Measurements from ENCODE around the gene CREBBP.
A peak's percentile ranks its signal among the peaks of the same experiment; 100 is the strongest.

CREBBP gene

DNA sequence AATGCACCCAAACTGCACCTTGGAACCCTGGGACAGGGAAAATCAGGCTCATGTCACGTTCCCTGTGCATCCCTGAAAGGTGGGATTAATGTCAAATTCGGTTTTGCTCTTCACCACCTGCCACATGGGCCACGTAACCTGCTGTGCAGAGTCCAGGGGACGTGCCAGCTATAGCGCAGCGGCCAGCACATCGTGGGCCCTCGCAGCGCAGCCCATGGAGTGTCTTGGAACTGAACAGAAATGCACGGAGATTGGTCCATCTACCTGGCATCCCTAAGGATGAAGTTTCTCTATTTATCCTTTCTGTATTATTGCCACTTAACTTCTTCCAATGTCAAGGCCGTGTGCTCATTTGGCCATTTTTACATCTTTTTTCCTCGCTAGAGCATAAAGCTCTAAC, 95.1 kb downstream of the CREBBP start:
- DNase-seq, result no peak

DNA sequence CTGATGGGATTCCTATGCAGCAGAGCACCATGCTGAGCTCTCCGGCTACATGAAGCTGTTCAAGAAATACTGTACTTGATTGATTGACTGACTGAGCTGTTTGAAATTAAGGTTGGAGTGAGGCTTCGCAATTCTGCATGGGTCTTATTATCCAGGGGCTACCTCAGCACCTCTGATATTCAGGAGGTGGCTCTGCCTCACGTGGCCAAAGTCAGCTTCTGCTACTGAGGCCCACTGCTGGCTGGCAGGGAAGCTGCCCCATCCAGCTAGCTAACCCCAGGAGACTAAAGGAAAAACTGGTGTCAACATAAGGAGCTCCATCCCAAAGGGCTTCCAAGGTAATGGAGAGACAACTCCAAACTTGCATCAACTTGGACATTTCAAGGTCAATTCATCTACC, 97.0 kb downstream of the CREBBP start:
- Mint-ChIP-seq H3K4me3 (no peak overlapping the region), H3K36me3 (ENCODE audit: insufficient read depth) (peaks cover 64% of the 10 kb centered on the region), H3K27ac (peak overlapping the region in 1 of 2 donors; percentile 2), H3K27me3 (no peaks in the 10 kb centered on the region), H3K9me3 (no peaks in the 10 kb centered on the region), H3K4me1 (ENCODE audit: low read depth in 2 of 2) (peaks cover 21 to 30% of the 10 kb centered on the region in 2 donors)
- DNase-seq (no peak), ATAC-seq (replicated peaks) (no peak)

More for the DNA sequence above, 95.1 kb downstream of the CREBBP start:
- Mint-ChIP-seq H3K36me3 (ENCODE audit: insufficient read depth) (peaks cover 54% of the 10 kb centered on the region), H3K4me1 (ENCODE audit: low read depth in 2 of 2) (peaks cover 33 to 45% of the 10 kb centered on the region in 2 donors), H3K9me3 (no peaks in the 10 kb centered on the region), H3K27me3 (no peaks in the 10 kb centered on the region), H3K4me3 (no peak overlapping the region), H3K27ac (peak overlapping the region in 1 of 2 donors; percentile 28)
- ATAC-seq (replicated peaks), result no peak

DNA sequence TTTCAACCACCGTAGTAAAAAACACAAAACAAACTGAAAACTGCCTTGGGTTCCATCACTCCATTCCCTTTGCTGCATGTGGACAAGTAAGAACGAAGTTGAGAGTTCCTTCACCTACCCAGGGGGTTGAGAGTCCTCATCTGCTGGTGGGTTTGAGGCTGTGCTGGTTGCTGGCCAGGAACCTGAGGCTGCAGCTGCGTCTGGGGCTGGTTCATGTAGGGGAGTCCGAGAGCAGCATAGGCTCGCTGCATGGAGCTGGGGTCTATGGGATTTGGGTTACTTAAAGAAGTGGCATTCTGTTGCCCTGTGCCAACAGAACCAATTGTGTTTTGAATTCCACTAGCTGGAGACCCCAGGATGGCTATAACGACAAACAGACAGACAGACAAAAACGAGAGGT, 97.9 kb downstream of the CREBBP start:
- Mint-ChIP-seq H3K4me1 (ENCODE audit: low read depth in 2 of 2) (peaks cover 17 to 30% of the 10 kb centered on the region in 2 donors), H3K9me3 (no peaks in the 10 kb centered on the region), H3K27me3 (no peaks in the 10 kb centered on the region), H3K4me3 (no peak overlapping the region), H3K27ac (peak overlapping the region in 1 of 2 donors; percentile 11), H3K36me3 (ENCODE audit: insufficient read depth) (peaks cover 68% of the 10 kb centered on the region)
- DNase-seq (no peak), ATAC-seq (replicated peaks) (no peak)

DNA sequence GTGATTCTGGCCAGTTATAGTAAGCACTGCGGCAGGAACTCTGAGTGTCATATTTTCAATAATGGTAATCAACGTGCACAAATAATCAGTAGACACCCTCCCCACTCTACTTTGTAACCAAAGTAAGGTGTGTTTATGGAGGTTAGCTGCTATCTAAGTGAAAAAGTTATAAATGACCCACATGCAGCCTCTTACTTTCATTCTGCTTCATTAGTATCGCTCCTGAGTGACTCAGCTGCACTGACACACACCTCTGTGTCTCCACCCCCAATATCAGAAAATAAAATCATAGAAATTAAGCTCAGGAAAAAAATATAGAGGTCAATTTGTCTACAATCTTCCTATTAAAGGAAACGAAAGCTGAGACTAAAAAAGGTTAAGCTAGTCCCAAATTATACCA, 99.1 kb downstream of the CREBBP start:
- peak overlapping the region in 1 of 2 donors; percentile 49 for H3K27ac Mint-ChIP-seq
- DNase-seq, result no peak

DNA sequence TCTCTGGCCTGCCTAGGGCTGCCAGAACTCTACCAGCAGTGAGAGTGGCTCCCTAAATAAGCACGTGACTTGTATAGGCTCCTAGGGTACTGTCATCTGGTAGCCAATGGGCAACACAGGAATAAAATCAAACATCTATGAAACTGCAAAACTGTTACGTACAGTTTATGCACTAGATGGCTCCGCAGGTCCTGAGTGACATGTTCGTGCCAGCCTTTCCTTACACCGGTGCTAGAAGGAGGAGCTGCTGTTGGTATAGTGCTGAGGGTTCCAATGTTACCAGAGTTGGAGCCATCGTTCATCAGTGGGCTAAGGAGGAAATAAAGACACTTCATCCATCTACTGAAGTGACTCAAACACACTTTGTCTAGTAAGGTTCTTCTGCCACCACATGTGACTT, 99.9 kb downstream of the CREBBP start:
- Mint-ChIP-seq H3K27me3 (no peaks in the 10 kb centered on the region), H3K36me3 (ENCODE audit: insufficient read depth) (peaks cover 73% of the 10 kb centered on the region), H3K9me3 (no peaks in the 10 kb centered on the region), H3K4me3 (no peak overlapping the region), H3K4me1 (ENCODE audit: low read depth in 2 of 2) (peaks cover 14 to 30% of the 10 kb centered on the region in 2 donors), H3K27ac (no peak overlapping the region)
- DNase-seq, result no peak
- peak; percentile 24 for ATAC-seq (replicated peaks)

More for the DNA sequence above, 99.1 kb downstream of the CREBBP start:
- peaks cover 71% of the 10 kb centered on the region for H3K36me3 Mint-ChIP-seq (ENCODE audit: insufficient read depth)
- H3K9me3 Mint-ChIP-seq, result no peaks in the 10 kb centered on the region
- H3K4me3 Mint-ChIP-seq, result no peak overlapping the region
- no peaks in the 10 kb centered on the region for H3K27me3 Mint-ChIP-seq
- no peak for ATAC-seq (replicated peaks)
- H3K4me1 Mint-ChIP-seq (ENCODE audit: low read depth in 2 of 2), result peaks cover 17 to 30% of the 10 kb centered on the region in 2 donors

DNA sequence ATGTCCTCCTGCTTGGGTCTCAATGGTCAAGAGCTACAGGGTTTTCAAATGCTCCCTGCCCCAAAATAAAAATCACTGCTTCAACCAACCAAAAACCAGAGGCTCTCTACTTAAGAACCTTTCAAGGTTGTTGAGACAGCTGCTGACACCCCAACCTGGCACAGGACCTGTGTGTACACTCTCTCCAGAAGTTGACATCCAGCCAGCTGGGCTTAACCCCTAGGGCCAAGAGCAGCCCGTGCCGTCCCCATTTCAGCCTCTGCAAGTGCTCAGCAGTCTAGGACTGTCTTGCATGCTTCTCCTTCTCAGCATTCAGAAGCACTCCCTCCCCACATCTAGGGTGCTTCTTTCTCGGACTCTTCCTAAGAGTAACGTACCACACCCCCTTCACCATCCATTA, 104.2 kb downstream of the CREBBP start:
- no peak for ATAC-seq (replicated peaks)
- H3K9me3 Mint-ChIP-seq, result no peaks in the 10 kb centered on the region
- H3K27ac Mint-ChIP-seq, result peak overlapping the region in 1 of 2 donors; percentile 16
- no peaks in the 10 kb centered on the region for H3K27me3 Mint-ChIP-seq
- no peak for DNase-seq
- no peak overlapping the region for H3K4me3 Mint-ChIP-seq
- H3K4me1 Mint-ChIP-seq (ENCODE audit: low read depth in 2 of 2), result peaks cover under 1 to 3% of the 10 kb centered on the region in 2 donors
- peaks cover 92% of the 10 kb centered on the region for H3K36me3 Mint-ChIP-seq (ENCODE audit: insufficient read depth)

DNA sequence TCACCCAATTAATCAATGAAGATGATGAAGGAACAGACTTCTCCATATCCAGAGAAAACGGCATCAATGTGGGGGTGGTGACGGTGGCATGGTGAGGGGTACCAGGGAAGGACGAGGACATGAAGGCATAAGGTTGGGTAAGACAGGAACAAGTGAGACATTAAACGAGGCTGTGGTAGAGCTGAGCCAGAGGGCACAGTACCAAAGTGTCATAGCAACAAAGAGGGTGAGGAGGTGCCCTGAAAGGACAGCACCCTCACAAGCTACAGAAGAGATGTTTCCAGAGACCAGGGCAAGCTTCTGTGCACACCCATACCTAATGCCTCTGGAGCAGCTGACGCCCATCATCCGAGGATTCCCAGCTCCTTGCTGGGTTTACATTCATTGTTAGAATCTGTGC, 105.7 kb downstream of the CREBBP start:
- Mint-ChIP-seq H3K4me1 (ENCODE audit: low read depth in 2 of 2) (peaks cover 4% of the 10 kb centered on the region in 2 donors), H3K27me3 (no peaks in the 10 kb centered on the region), H3K27ac (no peak overlapping the region), H3K36me3 (ENCODE audit: insufficient read depth) (peaks cover 92% of the 10 kb centered on the region), H3K9me3 (no peaks in the 10 kb centered on the region), H3K4me3 (no peak overlapping the region)
- ATAC-seq (replicated peaks), result no peak
- no peak for DNase-seq

DNA sequence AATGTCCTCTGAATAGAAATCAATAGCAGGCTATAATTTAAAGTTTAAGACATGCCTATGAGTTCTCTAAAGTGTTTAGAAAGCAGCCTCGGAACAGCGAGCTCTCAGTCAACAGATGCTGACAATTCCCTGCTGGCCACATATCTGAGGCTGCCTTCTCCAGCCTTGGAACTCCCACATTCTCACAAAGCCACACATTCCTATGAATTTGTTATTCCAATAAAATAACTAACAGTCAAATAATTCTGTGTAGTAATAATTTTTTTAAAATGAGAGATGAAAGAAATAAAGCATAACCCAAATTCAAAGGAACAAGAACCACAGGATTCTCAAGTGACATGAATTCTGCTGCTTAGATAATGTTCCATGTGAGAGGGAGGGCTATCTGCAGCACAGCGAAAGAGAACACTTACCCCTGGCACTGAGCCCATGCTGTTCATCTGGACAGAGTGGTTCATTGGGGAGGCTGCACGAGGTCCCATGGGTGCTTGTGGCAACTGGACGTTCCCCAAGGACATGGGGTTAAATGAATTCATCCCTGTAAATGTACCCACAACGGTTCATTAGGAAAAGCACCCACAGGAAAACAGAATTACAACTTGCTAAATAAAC, 106.3 kb downstream of the CREBBP start:
- no peak overlapping the region for H3K4me3 Mint-ChIP-seq
- ATAC-seq (replicated peaks) (no peak), DNase-seq (no peak)
- no peaks in the 10 kb centered on the region for H3K9me3 Mint-ChIP-seq
- H3K27me3 Mint-ChIP-seq, result no peaks in the 10 kb centered on the region
- H3K36me3 Mint-ChIP-seq (ENCODE audit: insufficient read depth), result peaks cover 92% of the 10 kb centered on the region
- no peak overlapping the region for H3K27ac Mint-ChIP-seq
- H3K4me1 Mint-ChIP-seq (ENCODE audit: low read depth in 2 of 2), result peaks cover 4% of the 10 kb centered on the region in 2 donors

DNA sequence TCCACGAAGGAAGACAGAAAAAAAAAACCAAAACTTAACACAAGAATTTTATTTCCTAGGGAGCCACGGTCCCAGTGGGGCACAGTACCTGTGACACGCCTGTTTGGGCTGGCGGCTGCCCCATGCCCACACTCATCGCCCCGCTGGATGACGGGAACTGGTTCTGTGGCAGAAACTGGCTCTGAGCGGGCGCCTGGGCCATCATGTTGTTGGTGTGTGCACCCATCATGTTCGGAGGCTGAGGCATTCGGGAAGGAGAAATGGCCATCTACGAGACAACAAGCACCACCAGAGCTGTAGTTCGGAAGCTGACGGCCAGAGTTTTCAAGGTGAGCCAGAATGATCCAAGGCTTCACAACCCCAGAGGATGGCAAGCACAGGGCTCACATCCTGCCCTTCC, 106.8 kb downstream of the CREBBP start:
- H3K36me3 Mint-ChIP-seq (ENCODE audit: insufficient read depth), result peaks cover 93% of the 10 kb centered on the region
- DNase-seq, result no peak
- H3K27ac Mint-ChIP-seq, result no peak overlapping the region
- H3K4me3 Mint-ChIP-seq, result no peak overlapping the region
- no peaks in the 10 kb centered on the region for H3K27me3 Mint-ChIP-seq
- peaks cover 4% of the 10 kb centered on the region in 2 donors for H3K4me1 Mint-ChIP-seq (ENCODE audit: low read depth in 2 of 2)
- no peak for ATAC-seq (replicated peaks)
- no peaks in the 10 kb centered on the region for H3K9me3 Mint-ChIP-seq

DNA sequence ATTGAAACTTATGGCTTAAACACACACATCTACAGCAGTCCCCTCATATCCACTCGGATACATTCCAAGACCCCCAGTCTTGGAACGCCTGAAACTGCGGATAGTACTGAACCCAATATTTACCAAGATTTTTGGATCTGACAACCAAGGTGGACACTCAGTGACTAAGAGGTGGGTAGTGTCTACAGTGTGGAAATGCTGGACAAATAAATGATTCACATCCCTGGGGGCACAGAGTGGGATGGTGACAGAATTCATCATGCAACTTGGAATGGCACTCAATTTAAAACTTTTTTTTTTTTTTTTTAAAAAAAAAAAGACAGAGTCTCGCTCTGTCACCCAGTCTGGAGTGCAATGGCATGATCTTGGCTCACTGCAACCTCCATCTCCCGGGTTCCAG, 109.0 kb downstream of the CREBBP start:
- no peaks in the 10 kb centered on the region for H3K27me3 Mint-ChIP-seq
- no peak overlapping the region for H3K4me3 Mint-ChIP-seq
- peaks cover 8 to 16% of the 10 kb centered on the region in 2 donors for H3K4me1 Mint-ChIP-seq (ENCODE audit: low read depth in 2 of 2)
- H3K27ac Mint-ChIP-seq, result no peak overlapping the region
- DNase-seq, result no peak
- no peak for ATAC-seq (replicated peaks)
- H3K9me3 Mint-ChIP-seq, result no peaks in the 10 kb centered on the region
- peaks cover 93% of the 10 kb centered on the region for H3K36me3 Mint-ChIP-seq (ENCODE audit: insufficient read depth)

DNA sequence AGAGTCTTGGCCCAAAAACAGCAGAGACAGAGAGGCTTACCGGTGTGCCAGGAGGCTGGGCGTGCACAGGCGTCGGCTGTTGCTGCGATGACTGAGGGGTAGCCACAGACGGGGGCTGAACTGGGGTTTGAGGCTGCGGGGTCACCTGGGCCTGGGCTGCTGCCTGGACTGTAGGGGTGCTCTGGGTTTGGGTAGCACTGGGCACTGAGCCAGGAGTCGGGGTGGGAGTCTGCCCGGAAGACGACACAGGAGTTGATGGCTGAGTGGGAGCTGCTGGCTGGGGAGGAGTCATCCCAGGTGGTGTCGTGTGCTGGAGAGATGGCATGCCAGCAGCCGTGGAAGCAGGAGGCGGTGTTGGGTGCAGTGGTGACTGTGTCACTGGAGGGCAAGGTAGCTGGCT, 110.0 kb downstream of the CREBBP start:
- H3K4me3 Mint-ChIP-seq, result no peak overlapping the region
- peaks cover 8 to 17% of the 10 kb centered on the region in 2 donors for H3K4me1 Mint-ChIP-seq (ENCODE audit: low read depth in 2 of 2)
- no peak for DNase-seq
- no peaks in the 10 kb centered on the region for H3K9me3 Mint-ChIP-seq
- ATAC-seq (replicated peaks), result no peak
- H3K27me3 Mint-ChIP-seq, result no peaks in the 10 kb centered on the region
- peaks cover 93% of the 10 kb centered on the region for H3K36me3 Mint-ChIP-seq (ENCODE audit: insufficient read depth)
- peak overlapping the region in 1 of 2 donors; percentile 26 for H3K27ac Mint-ChIP-seq

DNA sequence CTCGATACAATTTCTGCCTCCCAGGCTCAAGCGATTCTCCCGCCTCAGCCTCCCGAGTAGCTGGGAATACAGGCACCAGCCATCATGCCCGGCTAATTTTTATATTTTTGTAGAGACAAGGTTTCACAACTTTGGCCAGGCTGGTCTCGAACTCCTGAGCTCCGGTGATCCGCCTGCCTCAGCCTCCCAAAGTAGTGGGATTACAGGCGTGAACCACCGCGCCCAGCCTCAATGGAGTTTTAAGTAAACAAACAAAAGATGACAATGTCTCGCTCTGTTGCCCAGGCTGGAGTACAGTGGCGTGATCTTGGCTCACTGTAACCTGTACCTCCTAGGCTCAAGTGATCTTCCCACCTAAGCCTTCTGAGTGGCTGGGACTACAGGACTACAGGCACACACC, 110.6 kb downstream of the CREBBP start:
- Mint-ChIP-seq H3K27me3 (no peaks in the 10 kb centered on the region), H3K36me3 (ENCODE audit: insufficient read depth) (peaks cover 93% of the 10 kb centered on the region), H3K27ac (no peak overlapping the region), H3K4me1 (ENCODE audit: low read depth in 2 of 2) (peaks cover 8 to 17% of the 10 kb centered on the region in 2 donors), H3K9me3 (no peaks in the 10 kb centered on the region), H3K4me3 (no peak overlapping the region)
- ATAC-seq (replicated peaks) (no peak), DNase-seq (no peak)

DNA sequence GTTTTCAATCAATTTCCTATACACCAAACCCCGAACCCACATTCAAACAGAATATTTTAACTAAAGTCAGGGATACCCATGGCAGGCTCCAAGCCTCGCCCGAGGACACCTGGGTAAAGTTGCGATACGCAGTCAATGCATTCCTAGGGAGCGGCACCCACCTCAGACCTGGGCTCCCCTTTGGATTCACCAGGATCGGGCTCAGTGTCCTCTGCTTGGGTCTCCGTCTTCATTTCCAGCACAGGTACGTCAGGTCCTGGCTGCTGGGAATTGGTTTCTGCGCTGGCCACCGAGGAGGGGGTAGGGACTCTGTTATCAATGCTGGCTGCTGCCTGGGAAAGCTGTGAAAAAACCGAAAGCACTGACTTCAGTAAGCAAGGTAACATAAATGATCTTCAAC, 111.5 kb downstream of the CREBBP start:
- no peaks in the 10 kb centered on the region for H3K9me3 Mint-ChIP-seq
- no peaks in the 10 kb centered on the region for H3K27me3 Mint-ChIP-seq
- ATAC-seq (replicated peaks), result no peak

DNA sequence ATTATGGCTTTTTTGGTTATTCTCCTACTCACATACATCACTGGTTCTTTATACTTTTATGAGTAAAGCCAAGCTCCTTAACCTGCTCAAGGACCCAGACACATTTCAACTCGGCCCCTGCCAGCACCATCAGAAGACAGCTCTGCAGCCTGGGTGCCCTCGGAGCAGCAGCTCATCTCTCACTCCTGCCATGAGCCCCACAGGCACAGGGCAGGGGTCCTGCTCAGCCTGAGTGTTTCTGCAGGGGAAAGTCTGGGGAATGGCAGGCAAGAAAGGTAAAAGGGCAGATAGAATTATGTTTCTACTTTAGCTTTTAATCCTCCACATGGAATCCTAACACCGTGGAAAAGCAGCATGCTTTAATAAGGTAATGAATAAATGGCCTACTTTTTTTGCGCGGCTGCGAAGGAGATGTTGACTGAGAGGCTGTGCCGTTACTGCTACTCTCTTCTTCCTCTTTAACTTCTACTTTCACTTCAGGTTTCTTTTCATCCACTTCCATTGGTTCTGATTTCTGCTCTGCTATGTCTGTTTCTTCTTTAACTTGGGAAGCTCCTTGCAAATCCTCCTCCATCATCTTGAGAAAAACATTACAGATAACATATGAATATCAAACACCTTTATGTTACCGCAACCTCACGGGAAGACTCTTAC, 113.1 kb downstream of the CREBBP start:
- ATAC-seq (replicated peaks), result no peak
- H3K27me3 Mint-ChIP-seq, result no peaks in the 10 kb centered on the region
- no peak for DNase-seq
- H3K4me1 Mint-ChIP-seq (ENCODE audit: low read depth in 2 of 2), result peaks cover 8 to 17% of the 10 kb centered on the region in 2 donors
- no peaks in the 10 kb centered on the region for H3K9me3 Mint-ChIP-seq
- H3K36me3 Mint-ChIP-seq (ENCODE audit: insufficient read depth), result peaks cover 94% of the 10 kb centered on the region
- H3K27ac Mint-ChIP-seq, result peak overlapping the region in 1 of 2 donors; percentile 16
- no peak overlapping the region for H3K4me3 Mint-ChIP-seq

More for the DNA sequence above, 111.5 kb downstream of the CREBBP start:
- peaks cover 93% of the 10 kb centered on the region for H3K36me3 Mint-ChIP-seq (ENCODE audit: insufficient read depth)
- DNase-seq, result no peak
- H3K4me3 Mint-ChIP-seq, result no peak overlapping the region
- peaks cover 8 to 17% of the 10 kb centered on the region in 2 donors for H3K4me1 Mint-ChIP-seq (ENCODE audit: low read depth in 2 of 2)
- peak overlapping the region in 1 of 2 donors; percentile 44 for H3K27ac Mint-ChIP-seq
